HG03378 (cell line): ENCODE measurements around the gene AK3.
"Not testable (repeated sequence)": the region's sequence is repeated elsewhere in the genome, so short reads cannot be mapped to it uniquely, and the experiment has no call there.

Experiments used
- ATAC-seq: cut with Tn5 transposase; IDR thresholded peaks from one replicate; pipeline ENCODE4 v1.9.1; 2021; ENCODE audit warnings: mild to moderate bottlenecking, moderate library complexity; ENCODE audit not compliant: unreplicated experiment

AK3 gene

DNA sequence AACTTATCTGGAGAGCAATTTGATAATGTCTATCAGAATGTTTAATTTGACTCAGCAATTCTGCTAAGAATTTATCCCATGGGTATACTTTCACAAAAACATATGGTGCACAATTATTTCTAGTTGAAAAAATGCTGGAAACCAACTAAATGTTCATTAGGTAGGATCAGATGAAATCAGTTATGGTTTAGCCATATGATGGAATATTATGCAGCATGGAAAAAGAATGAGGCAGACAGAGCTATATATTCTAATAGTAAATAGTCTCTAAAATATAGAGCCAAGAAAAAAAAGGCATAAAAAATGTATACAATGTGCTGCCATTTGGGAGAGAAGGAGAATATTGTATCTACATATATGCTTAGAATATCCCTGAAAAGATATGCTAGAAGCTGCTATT, 71.1 kb downstream of the AK3 start:
- no peak for ATAC-seq

DNA sequence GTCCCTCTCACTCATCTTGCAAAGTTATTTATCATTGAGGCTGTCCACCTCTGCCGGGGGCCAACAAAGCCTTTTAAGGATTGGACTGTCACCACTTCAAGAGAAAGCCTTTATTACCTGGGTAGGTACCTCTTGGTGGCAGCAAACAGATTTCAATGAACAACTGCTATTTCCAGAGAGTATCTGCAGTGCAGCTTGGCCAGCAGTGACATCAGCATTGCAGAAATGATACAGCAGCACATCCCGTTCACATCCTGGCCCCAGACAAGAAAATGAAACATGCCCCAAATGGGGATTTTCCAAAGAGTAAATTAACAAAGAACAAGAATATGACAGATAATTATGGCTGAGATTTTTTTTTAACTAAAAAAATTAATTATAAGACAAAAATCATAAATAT, 72.4 kb downstream of the AK3 start:
- no peak for ATAC-seq

DNA sequence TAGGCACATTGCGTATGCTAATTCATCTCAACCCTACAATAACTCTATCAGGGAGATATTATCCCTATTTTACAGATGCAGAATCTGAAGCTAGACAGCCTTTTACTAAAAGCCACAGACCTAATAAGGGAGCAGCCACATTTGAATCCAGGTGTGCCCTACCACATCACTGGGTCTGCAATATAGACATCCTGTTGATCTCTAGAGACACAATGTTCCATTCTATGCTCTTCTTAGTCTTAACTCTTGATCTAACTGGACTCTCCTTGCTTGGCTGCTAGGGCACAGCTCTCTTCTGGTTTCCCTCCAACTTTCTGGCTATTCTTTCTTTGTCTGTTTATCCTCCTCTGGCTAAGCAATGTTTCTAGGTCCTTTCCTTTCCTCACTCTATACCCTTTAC, 73.3 kb downstream of the AK3 start:
- no peak for ATAC-seq

- ATAC-seq: no peak
These were observed 74.8 kb downstream of the AK3 start, which contains the start of gene SPATA6L for GRCh38 chr9:4666042-4666699. Gene SPATA6L (minus strand): TSS chr9:4666480. CDS start chr9:4666250, 230 bp downstream.

DNA sequence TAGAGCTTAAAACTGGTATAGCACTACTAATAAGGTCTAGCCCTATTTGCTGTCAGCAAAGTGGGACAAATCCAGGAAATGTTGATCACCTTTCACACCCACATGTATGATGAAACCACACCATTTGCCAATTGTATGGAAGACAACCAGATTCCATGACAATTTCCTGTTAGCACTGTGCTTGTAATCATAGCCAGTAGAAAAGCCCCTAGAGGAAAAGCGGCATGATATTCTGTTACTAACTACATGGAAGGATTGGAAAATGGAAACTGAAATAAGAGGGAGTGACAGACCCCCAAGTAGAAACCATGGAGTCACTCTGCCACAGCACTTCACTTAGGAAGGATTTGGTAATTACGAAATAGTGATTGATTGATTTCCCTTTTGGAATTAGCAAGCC, 75.6 kb downstream of the AK3 start:
- ATAC-seq: no peak

GRCh38 chr9:4663956-4664355, 77.0 kb downstream of the AK3 start:
- ATAC-seq: no peak

GRCh38 chr9:4662989-4663792, 77.8 kb downstream of the AK3 start:
- no peak for ATAC-seq

DNA sequence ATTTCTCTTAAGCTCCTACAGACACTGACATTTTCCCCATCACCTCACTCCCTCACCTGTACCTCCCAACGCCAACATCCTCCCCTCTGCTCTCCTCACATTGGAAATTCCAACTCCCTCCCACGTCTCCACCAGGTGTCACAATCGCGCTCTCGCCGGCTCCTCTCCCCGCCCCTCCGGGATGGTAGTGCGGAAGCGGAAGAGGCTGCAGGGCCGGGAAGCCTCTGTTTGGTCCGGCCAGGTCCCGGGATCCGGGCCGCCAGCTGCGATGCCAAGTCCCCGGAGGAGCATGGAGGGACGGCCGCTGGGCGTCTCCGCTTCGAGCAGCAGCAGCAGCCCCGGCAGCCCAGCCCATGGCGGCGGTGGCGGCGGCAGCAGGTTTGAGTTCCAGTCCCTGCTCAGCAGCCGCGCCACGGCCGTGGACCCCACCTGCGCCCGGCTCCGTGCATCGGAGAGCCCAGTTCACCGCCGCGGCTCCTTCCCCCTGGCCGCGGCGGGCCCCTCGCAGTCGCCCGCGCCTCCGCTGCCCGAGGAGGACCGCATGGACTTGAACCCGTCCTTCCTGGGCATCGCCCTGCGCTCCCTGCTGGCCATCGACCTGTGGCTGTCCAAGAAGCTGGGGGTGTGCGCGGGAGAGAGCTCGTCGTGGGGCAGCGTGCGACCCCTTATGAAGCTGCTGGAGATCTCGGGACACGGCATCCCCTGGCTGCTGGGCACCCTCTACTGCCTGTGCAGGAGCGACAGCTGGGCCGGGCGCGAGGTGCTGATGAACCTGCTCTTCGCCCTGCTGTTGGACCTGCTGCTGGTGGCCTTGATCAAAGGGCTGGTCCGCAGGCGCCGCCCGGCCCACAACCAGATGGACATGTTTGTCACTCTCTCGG, 78.7 kb downstream of the AK3 start, which contains the start of gene PLPP6:
Gene PLPP6 (plus strand): TSS at position 187 of the 881 bp plus-strand sequence. CDS start 82 bp downstream, at position 269.
- peak; percentile 83 for ATAC-seq

- ATAC-seq: no peak
These were observed 79.4 kb downstream of the AK3 start for GRCh38 chr9:4661611-4662010.

DNA sequence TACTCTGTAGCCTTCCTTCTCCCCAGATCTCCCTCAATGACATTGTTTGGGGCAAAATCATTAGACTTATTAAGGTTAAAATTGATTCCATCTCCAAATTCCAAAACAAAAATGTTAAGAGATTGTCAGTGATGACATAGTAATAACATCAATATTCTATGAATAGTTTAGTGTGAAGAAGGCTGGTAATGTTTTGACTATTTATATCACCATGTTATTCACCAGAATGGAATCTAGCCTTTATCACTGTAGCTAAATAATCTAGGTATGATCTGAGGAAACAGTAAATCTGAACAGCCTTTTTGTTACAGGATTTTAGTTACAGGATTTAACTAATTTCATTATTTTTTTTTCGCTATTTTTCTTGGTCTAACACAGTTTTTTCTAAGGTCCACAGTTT, 79.8 kb downstream of the AK3 start:
- ATAC-seq: no peak

DNA sequence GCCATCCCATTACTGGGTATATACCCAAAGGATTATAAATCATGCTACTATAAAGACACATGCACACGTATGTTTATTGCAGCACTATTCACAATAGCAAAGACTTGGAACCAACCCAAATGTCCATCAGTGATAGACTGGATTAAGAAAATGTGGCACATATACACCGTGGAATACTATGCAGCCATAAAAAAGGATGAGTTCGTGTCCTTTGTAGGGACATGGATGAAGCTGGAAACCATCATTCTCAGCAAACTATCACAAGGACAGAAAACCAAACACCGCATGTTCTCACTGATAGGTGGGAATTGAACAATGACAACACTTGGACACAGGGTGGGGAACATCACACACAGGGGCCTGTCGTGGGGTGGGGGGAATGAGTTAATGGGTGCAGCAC, 80.3 kb downstream of the AK3 start:
- ATAC-seq: not testable (repeated sequence)
